Astrocyte (in vitro differentiated cells and primary cell): Measurements from ENCODE around the gene TLR2. TPM values are rescaled to one million over a fixed set of nuclear protein-coding genes. Genes with fewer than 3 reads are reported as not detected.

Experiments
- DNase-seq: peaks from one replicate; pipeline ENCODE4 v3.0.0-alpha.2; 2010; ENCODE audit warnings: low read depth
- FAIRE-seq: peaks from 2 replicates; lab custom pipeline; 2011; peaks lifted over from hg19 to GRCh38; lab: Jason Lieb, UNC
- H2AFZ ChIP-seq: 2 replicates; pipeline ENCODE4 v1.6.0; 2012; ENCODE audit warnings: low read depth, low read length, inconsistent platforms
- H3K27ac ChIP-seq: 2 replicates; pipeline ENCODE4 v1.5.1; 2011; ENCODE audit warnings: low read depth, low read length, inconsistent platforms
- H3K27me3 ChIP-seq: 2 replicates; pipeline ENCODE4 v1.6.0; 2011; ENCODE audit warnings: low read length, inconsistent platforms; ENCODE audit not compliant: insufficient read depth
- H3K36me3 ChIP-seq: 2 replicates; pipeline ENCODE4 v1.5.1; 2011; ENCODE audit warnings: low read length, inconsistent platforms; ENCODE audit not compliant: insufficient read depth
- H3K4me1 ChIP-seq: 2 replicates; pipeline ENCODE4 v1.5.1; 2011; ENCODE audit warnings: low read length, inconsistent platforms; ENCODE audit not compliant: insufficient read depth
- H3K4me2 ChIP-seq: 2 replicates; pipeline ENCODE4 v1.6.0; 2012; ENCODE audit warnings: low read length, inconsistent platforms
- H3K4me3 ChIP-seq: 2 replicates; pipeline ENCODE4 v1.5.1; 2011; ENCODE audit warnings: low read depth, mild to moderate bottlenecking, low read length, inconsistent platforms; ENCODE audit not compliant: insufficient read depth
- H3K79me2 ChIP-seq: 2 replicates; pipeline ENCODE4 v1.6.0; 2012; ENCODE audit warnings: mild to moderate bottlenecking, low read length, inconsistent platforms; ENCODE audit not compliant: insufficient read depth
- H3K9ac ChIP-seq: 2 replicates; pipeline ENCODE4 v1.6.0; 2012; ENCODE audit warnings: mild to moderate bottlenecking, low read length, inconsistent platforms
- H3K9me3 ChIP-seq: 2 replicates; pipeline ENCODE4 v1.5.1; 2012; ENCODE audit warnings: low read depth, mild to moderate bottlenecking, low read length, inconsistent platforms; ENCODE audit not compliant: insufficient read depth
- H4K20me1 ChIP-seq: 2 replicates; pipeline ENCODE4 v1.6.0; 2012; ENCODE audit warnings: low read length, inconsistent platforms; ENCODE audit not compliant: insufficient read depth
- H3K27ac Mint-ChIP-seq: one replicate; pipeline ENCODE4 v1.8.0; 2021; ENCODE audit warnings: mild to moderate bottlenecking, mixed read lengths; ENCODE audit not compliant: unreplicated experiment
- H3K27me3 Mint-ChIP-seq: one replicate; pipeline ENCODE4 v1.8.0; 2021; ENCODE audit warnings: low read depth, mixed read lengths; ENCODE audit not compliant: unreplicated experiment
- H3K36me3 Mint-ChIP-seq: one replicate; pipeline ENCODE4 v1.8.0; 2021; ENCODE audit warnings: low read depth, mixed read lengths; ENCODE audit not compliant: unreplicated experiment
- H3K4me1 Mint-ChIP-seq: one replicate; pipeline ENCODE4 v1.8.0; 2021; ENCODE audit warnings: low read depth, mixed read lengths; ENCODE audit not compliant: unreplicated experiment
- H3K4me3 Mint-ChIP-seq: one replicate; pipeline ENCODE4 v1.8.0; 2021; ENCODE audit warnings: mild to moderate bottlenecking, moderate library complexity, mixed read lengths; ENCODE audit not compliant: unreplicated experiment
- H3K9me3 Mint-ChIP-seq: one replicate; pipeline ENCODE4 v1.8.0; 2021; ENCODE audit warnings: mild to moderate bottlenecking, mixed read lengths; ENCODE audit not compliant: unreplicated experiment
- EZH2 ChIP-seq: IDR thresholded peaks from 2 replicates; pipeline ENCODE4 v1.6.1; 2012; ENCODE audit warnings: mild to moderate bottlenecking, low read length, inconsistent platforms; ENCODE audit not compliant: insufficient read depth
- total RNA-seq: library from RNA; stranded (reverse); gene quantifications from 2 replicates; pipeline ENCODE4 v1.2.1, GENCODE V29; 2021
- TF ChIP-seq, protein P1 (sequence below): IDR thresholded peaks from 2 replicates; pipeline ENCODE4 v1.5.1; 2011; ENCODE audit warnings: low read depth, mild to moderate bottlenecking, inconsistent platforms, low read length, moderate library complexity; ENCODE audit not compliant: insufficient read depth

Gene TLR2
- total RNA-seq, 1 donor from 2014 or later = 0.79 TPM

DNA sequence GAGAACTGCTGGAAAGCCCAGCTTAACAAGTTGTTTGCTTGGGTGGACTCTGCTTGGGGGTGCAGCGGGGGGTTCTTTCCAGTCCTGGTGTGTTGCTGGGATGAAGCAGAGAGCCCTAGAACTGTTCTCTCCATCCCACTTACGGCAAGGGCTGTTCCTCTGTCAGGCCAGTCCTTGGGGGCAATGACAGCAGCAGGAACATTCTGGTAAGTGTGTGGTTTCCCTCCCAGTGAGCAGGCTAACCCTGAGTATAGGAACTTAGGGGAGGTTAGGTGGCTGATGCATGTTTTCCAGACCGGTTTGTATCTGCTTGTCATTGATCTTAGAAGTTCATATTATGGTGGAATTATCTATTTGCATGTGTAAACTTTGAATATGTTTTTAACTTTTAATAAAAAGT, 46.9 kb upstream of the TLR2 start:
- Histone ChIP-seq H3K27me3 (no peaks in the 10 kb centered on the region), H4K20me1 (no peaks in the 10 kb centered on the region), H3K9me3 (no peaks in the 10 kb centered on the region), H3K4me3 (no peak overlapping the region), H3K4me2 (no peak overlapping the region), H3K9ac (no peak overlapping the region), H2AFZ (no peak overlapping the region), H3K79me2 (no peaks in the 10 kb centered on the region), H3K36me3 (peaks cover 15% of the 10 kb centered on the region), H3K27ac (no peak overlapping the region), H3K4me1 (no peaks in the 10 kb centered on the region)
- Mint-ChIP-seq H3K27me3 (no peaks in the 10 kb centered on the region), H3K9me3 (no peaks in the 10 kb centered on the region), H3K4me1 (peaks cover 2% of the 10 kb centered on the region), H3K36me3 (peaks cover 22% of the 10 kb centered on the region), H3K4me3 (no peak overlapping the region), H3K27ac (no peak overlapping the region)
- no peak for DNase-seq
- TF ChIP-seq, protein P1, sequence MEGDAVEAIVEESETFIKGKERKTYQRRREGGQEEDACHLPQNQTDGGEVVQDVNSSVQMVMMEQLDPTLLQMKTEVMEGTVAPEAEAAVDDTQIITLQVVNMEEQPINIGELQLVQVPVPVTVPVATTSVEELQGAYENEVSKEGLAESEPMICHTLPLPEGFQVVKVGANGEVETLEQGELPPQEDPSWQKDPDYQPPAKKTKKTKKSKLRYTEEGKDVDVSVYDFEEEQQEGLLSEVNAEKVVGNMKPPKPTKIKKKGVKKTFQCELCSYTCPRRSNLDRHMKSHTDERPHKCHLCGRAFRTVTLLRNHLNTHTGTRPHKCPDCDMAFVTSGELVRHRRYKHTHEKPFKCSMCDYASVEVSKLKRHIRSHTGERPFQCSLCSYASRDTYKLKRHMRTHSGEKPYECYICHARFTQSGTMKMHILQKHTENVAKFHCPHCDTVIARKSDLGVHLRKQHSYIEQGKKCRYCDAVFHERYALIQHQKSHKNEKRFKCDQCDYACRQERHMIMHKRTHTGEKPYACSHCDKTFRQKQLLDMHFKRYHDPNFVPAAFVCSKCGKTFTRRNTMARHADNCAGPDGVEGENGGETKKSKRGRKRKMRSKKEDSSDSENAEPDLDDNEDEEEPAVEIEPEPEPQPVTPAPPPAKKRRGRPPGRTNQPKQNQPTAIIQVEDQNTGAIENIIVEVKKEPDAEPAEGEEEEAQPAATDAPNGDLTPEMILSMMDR = no peak
- TF ChIP-seq EZH2 = no peak
- FAIRE-seq = no peak

DNA sequence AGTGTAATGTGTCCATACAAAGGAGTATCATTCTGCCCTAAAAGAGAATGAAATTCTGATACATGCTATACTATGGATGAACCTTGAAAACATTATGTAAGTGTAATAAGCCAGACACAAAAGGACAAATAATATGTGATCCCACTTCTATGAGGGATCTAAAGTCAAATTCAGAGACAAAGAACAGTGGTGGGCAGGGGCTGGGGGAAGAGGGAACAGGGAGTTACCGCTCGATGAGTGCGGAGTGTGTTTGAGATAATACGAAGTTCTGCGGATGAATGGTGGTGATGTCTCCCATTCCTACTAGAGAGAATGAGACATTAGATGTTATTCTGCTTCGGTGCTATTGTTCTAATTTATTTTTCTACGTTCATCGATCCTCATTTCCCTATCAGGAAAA, 46.1 kb upstream of the TLR2 start:
- no peak overlapping the region for H3K27ac Mint-ChIP-seq

DNA sequence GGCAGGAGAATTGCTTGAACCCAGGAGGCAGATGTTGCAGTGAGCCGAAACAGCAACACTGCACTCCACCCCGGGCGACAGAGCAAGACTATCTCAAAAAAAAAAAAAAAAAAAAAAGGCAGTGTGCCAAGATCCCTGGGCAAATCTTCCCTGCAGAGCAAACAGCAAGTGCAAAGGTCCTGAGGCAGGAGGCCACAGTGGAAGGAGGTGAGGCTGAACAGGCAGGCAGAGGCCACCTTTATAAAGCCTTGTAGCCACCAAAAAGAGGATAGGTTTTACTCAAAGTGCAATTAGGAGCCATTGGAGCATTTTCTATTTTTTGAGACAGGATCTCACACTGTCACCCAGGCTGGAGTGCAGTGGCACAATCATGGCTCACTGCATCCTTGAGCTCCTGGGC, 45.1 kb upstream of the TLR2 start:
- Histone ChIP-seq H3K79me2 (no peaks in the 10 kb centered on the region), H3K27ac (no peak overlapping the region), H3K36me3 (peaks cover 11% of the 10 kb centered on the region), H3K9ac (no peak overlapping the region), H3K4me3 (no peak overlapping the region), H3K4me1 (no peaks in the 10 kb centered on the region), H3K9me3 (no peaks in the 10 kb centered on the region), H3K27me3 (no peaks in the 10 kb centered on the region), H2AFZ (no peak overlapping the region), H3K4me2 (no peak overlapping the region), H4K20me1 (no peaks in the 10 kb centered on the region)
- Mint-ChIP-seq H3K27ac (no peak overlapping the region), H3K36me3 (peaks cover 21% of the 10 kb centered on the region), H3K4me1 (peaks cover 2% of the 10 kb centered on the region), H3K4me3 (no peak overlapping the region), H3K9me3 (no peaks in the 10 kb centered on the region), H3K27me3 (no peaks in the 10 kb centered on the region)
- TF ChIP-seq, protein P1 = no peak
- TF ChIP-seq EZH2 = no peak
- FAIRE-seq (no peak), DNase-seq (no peak)

More for the DNA sequence above, 46.1 kb upstream of the TLR2 start:
- Histone ChIP-seq H4K20me1 (no peaks in the 10 kb centered on the region), H3K4me2 (no peak overlapping the region), H3K4me3 (no peak overlapping the region), H3K36me3 (peaks cover 15% of the 10 kb centered on the region), H3K9ac (no peak overlapping the region), H3K27me3 (no peaks in the 10 kb centered on the region), H3K79me2 (no peaks in the 10 kb centered on the region), H2AFZ (no peak overlapping the region), H3K27ac (no peak overlapping the region), H3K4me1 (no peaks in the 10 kb centered on the region), H3K9me3 (no peaks in the 10 kb centered on the region)
- DNase-seq (no peak), FAIRE-seq (no peak)
- Mint-ChIP-seq H3K9me3 (no peaks in the 10 kb centered on the region), H3K36me3 (peaks cover 21% of the 10 kb centered on the region), H3K4me1 (peaks cover 2% of the 10 kb centered on the region), H3K27me3 (no peaks in the 10 kb centered on the region), H3K4me3 (no peak overlapping the region)
- TF ChIP-seq EZH2 = no peak
- TF ChIP-seq, protein P1 = no peak
